Inferior parietal cortex (tissue), 1 donor: Measurements from ENCODE around the gene PKN1.

ENCODE experiments used
- DNase-seq: peaks from one replicate; pipeline ENCODE4 v3.0.0-alpha.2; 2016; ENCODE audit errors: extremely low spot score

PKN1 gene

DNA sequence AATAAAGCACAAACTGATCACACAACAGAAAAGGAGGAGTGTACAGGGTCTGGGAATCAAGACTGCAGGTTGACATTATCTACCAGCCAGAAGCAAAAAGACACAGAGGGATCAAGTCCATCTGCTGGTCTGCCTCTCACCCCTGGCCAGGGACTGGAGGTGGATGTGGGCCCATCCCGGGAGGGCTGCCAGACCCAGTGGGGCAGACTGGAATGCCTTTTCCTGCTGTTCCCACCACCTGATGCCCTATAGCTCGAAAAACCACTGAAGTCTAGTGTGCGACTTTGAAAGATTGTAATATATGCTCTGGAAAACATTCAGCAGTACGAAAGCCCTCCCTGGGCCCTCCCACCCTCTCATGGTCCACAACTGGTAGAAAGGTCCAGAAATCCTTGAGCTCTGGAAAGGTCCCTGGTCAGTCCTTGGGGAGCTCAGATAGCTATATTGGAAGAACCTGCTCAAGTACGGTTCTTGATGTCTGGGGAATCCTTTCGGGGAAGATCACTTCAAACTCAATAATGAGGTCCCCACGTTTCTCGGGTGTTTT, 82.5 kb downstream of the PKN1 start:
- no peak for DNase-seq

DNA sequence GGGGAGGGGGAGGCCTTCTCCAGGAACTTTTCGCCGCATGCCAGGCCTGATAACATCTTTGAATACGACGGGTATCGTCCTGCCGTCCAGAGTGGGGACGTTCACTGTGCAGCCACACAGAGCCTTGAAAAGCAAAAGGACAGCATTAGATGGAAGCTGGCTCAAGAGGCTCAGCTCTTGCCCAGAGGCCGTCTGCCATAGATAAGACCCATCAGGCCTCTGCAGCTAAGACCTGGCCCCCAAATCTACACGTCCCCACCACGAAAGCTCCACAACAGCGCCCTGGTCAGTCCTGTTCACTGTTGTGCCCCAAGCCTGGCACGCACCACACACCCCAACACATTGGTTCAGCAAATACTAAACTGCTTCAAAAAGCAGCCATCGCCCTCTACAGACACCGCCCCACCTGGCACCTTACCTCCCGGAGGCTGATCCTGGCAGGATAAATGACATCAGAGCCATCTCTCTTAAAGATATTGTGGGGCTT, 83.0 kb downstream of the PKN1 start:
- no peak for DNase-seq

DNA sequence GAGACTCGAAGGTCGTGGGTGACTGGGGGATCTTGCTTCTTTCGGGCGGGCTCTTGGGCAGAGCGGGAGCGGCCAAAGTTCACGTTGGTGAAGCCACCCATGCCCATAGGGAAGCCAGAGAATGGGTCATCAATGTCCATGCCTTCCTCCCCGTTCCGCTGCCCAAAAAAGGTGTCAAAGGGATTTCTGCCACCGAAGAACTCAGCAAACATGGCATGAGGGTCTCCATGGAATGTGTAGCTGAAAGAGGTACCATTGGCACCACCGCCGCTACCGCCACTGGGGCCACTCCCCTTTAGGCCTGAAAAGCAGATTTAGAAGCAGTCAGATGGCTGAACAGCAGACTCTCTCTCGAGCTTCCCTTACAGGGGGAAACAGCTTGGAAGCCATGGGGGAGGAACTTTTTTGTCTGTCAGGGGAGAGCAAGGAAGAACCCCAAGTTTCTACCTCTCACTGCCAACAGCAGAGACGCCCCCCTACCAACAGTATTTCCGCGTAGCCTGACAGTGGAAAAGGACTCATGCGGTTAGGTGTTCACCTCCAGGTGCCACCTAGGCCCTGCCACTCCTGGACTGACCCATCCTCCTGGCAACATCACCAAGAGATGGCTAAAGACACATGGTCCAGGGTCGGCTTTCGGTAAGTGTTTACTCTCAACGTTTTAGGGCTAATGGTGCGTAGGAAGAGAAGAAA, 83.8 kb downstream of the PKN1 start:
- no peak for DNase-seq

GRCh38 chr19:14517446-14517839, 84.3 kb downstream of the PKN1 start:
- no peak for DNase-seq

DNA sequence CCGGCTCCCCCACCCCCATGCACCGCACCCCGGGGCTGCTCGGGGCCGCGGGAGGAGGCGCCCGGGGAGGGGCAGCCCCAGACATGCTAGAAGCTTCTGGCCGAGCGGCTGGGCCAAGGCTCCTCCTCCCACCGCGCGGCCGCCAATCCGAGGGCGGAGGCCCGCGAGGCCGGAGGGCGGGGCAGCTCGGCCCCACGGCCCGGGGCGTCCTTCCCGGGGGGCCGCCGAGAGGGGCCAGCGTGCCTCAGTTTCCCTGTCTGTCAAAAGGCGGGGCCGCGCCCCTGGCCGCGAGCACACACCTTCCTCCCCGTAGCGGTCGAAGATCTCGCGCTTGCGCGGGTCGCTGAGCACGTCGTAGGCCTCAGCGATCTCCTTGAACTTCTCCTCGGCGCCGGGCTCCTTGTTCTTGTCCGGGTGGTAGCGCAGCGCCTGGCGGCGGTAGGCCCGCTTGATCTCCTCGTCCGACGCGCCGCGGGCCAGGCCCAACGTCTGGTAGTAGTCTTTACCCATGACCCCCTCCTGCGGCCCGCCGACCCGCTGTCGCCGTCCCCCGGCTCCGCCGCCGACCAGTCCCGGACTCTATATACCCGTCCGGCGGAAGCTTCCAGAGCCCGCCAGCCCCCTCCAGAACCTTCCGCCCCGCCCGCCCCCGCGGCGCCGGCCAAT, 84.9 kb downstream of the PKN1 start, which contains the start of gene DNAJB1:
DNAJB1 (minus strand) TSS at position 558 of the 666 bp plus-strand sequence; CDS start at position 510, 48 bp downstream.
- DNase-seq: peak; percentile 75

- no peak for DNase-seq
These were observed 86.2 kb downstream of the PKN1 start for GRCh38 chr19:14519245-14519859.

DNA sequence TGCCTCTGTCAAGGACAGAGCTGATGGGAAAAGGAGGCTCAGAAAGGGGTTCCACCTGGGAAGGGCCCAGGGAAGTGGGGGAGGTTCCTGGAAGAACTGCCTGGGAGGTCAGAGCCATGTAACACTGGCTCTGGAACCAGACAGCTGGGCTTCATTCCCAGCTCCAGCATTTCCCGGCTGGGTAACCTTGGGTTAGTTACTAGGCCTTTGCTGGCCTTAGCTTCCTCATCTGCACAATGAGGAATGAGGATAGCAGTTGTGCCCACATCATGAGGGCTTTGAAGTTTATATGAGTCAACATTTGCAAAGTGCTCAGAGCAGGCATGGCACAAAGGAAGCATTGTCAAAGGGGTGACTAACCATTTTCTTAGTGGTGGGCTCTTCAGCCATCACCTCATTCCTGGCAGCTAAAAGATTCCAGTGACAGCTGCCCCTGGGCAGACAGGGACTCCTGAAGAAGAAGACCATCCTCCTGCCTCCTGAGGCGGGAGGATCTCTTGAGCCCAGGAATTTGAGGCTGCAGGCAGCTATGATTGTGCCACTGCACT, 86.8 kb downstream of the PKN1 start:
- no peak for DNase-seq

DNA sequence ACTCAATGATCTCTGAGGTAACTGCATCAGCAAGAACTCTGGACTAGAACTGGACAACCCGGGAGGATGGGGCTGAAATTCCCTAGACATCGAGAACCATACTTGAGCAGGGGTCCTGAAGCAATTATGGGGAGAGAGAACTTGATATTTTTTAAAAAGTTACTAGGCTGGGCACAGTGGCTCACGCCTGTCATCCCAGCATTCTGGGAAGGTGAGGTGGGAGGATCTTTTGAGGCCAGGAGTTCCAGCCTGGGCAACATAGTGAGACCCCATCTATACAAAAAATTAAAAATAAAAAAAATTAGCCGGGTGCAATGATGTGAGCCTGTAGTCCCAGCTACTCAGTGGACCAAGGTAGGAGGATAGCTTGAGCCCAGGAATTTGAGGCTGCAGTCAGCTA, 87.4 kb downstream of the PKN1 start:
- no peak for DNase-seq
